ENCODE measurements around the gene PIK3C3. TPM values are rescaled to one million over a fixed set of nuclear protein-coding genes. Genes with fewer than 3 reads are reported as not detected.

The PIK3C3 gene
- total RNA-seq, 1 experiment from 2014 or later, result 50.8 TPM

GRCh38 chr18:41999751-42000150, 44.7 kb downstream of the PIK3C3 start:
- DNase-seq (ENCODE audit: low spot score), result no peak
- H3K4me1 ChIP-seq (ENCODE audit: insufficient read depth, low read length, poor library complexity, severe bottlenecking), result peaks cover 3% of the 10 kb centered on the region
- ChIA-PET POLR2A (ENCODE audit: low non-redundant PET) (no interaction called here), CTCF (no interaction called here)
- TF ChIP-seq CTCF (conservative IDR thresholded peaks at IDR 0.05; ENCODE audit: low read depth, low read length) (no peak), EZH2 (IDR thresholded peaks at IDR 0.05; ENCODE audit: borderline replicate concordance, low read depth, low read length, poor library complexity, severe bottlenecking) (no peak)
- BruUV-seq (replicated peaks), result no TSS peak
- H3K9me3 ChIP-seq (ENCODE audit: low read depth, low read length, poor library complexity, severe bottlenecking), result no peaks in the 10 kb centered on the region
- no peak overlapping the region for H3K4me3 ChIP-seq (ENCODE audit: low read depth, low read length, poor library complexity, severe bottlenecking)
- H3K27ac ChIP-seq (ENCODE audit: low read depth, low read length, poor library complexity, severe bottlenecking), result no peak overlapping the region
- intact Hi-C loops (cut with micrococcal nuclease; ENCODE audit: unreplicated experiment), result no loop called here
- no peaks in the 10 kb centered on the region for H3K27me3 ChIP-seq (replicated peaks; ENCODE audit: insufficient read depth, low read depth, low read length, poor library complexity)
- peaks cover 8% of the 10 kb centered on the region for H3K36me3 ChIP-seq (ENCODE audit: insufficient read depth, low read length, poor library complexity, severe bottlenecking)

GRCh38 chr18:42001801-42002200, 46.8 kb downstream of the PIK3C3 start:
- Histone ChIP-seq H3K9me3 (ENCODE audit: low read depth, low read length, poor library complexity, severe bottlenecking) (no peaks in the 10 kb centered on the region), H3K36me3 (ENCODE audit: insufficient read depth, low read length, poor library complexity, severe bottlenecking) (peaks cover 8% of the 10 kb centered on the region), H3K4me3 (ENCODE audit: low read depth, low read length, poor library complexity, severe bottlenecking) (no peak overlapping the region), H3K27me3 (replicated peaks; ENCODE audit: insufficient read depth, low read depth, low read length, poor library complexity) (no peaks in the 10 kb centered on the region), H3K4me1 (ENCODE audit: insufficient read depth, low read length, poor library complexity, severe bottlenecking) (peaks cover 3% of the 10 kb centered on the region), H3K27ac (ENCODE audit: low read depth, low read length, poor library complexity, severe bottlenecking) (no peak overlapping the region)
- BruUV-seq (replicated peaks), result no TSS peak
- intact Hi-C loops (cut with micrococcal nuclease; ENCODE audit: unreplicated experiment), result no loop called here
- no peak for TF ChIP-seq EZH2 (IDR thresholded peaks at IDR 0.05; ENCODE audit: borderline replicate concordance, low read depth, low read length, poor library complexity, severe bottlenecking)
- no peak for TF ChIP-seq CTCF (conservative IDR thresholded peaks at IDR 0.05; ENCODE audit: low read depth, low read length)
- CTCF ChIA-PET, result no interaction called here
- POLR2A ChIA-PET (ENCODE audit: low non-redundant PET), result no interaction called here
- no peak for DNase-seq (ENCODE audit: low spot score)

- Histone ChIP-seq H3K4me1 (ENCODE audit: insufficient read depth, low read length, poor library complexity, severe bottlenecking) (no peaks in the 10 kb centered on the region), H3K27me3 (replicated peaks; ENCODE audit: insufficient read depth, low read depth, low read length, poor library complexity) (no peaks in the 10 kb centered on the region), H3K36me3 (ENCODE audit: insufficient read depth, low read length, poor library complexity, severe bottlenecking) (peaks cover 8% of the 10 kb centered on the region), H3K27ac (ENCODE audit: low read depth, low read length, poor library complexity, severe bottlenecking) (no peak overlapping the region), H3K4me3 (ENCODE audit: low read depth, low read length, poor library complexity, severe bottlenecking) (no peak overlapping the region), H3K9me3 (ENCODE audit: low read depth, low read length, poor library complexity, severe bottlenecking) (no peaks in the 10 kb centered on the region)
- TF ChIP-seq CTCF (conservative IDR thresholded peaks at IDR 0.05; ENCODE audit: low read depth, low read length) (no peak), EZH2 (IDR thresholded peaks at IDR 0.05; ENCODE audit: borderline replicate concordance, low read depth, low read length, poor library complexity, severe bottlenecking) (no peak)
- DNase-seq (ENCODE audit: low spot score), result no peak
- ChIA-PET CTCF (no interaction called here), POLR2A (ENCODE audit: low non-redundant PET) (no interaction called here)
- BruUV-seq (replicated peaks), result no TSS peak
- intact Hi-C loops (cut with micrococcal nuclease; ENCODE audit: unreplicated experiment), result no loop called here
Measured at GRCh38 chr18:42004653-42005052, 49.6 kb downstream of the PIK3C3 start.

Measured in A673 (cell line).